ENCODE results near the gene RNF220.

Gene RNF220

GRCh38 chr1:44672961-44673674 lies 268.1 kb downstream of the RNF220 start:
- Histone ChIP-seq H3K27ac (ENCODE audit: low read length) (no peak overlapping the region), H3K9me3 (ENCODE audit: control insufficient read depth, insufficient read depth, low read length) (no peaks in the 10 kb centered on the region), H3K4me3 (ENCODE audit: low read length) (no peak overlapping the region; the same call in 1 of the 2 replicates), H3K4me1 (ENCODE audit: control insufficient read depth, insufficient read depth, low read length) (no peaks in the 10 kb centered on the region), H3K36me3 (ENCODE audit: control insufficient read depth, insufficient read depth, low read length) (no peaks in the 10 kb centered on the region), H3K27me3 (ENCODE audit: control insufficient read depth, insufficient read depth, low read length) (no peaks in the 10 kb centered on the region)
- no peak for DNase-seq (ENCODE audit: low read depth, low spot score)
- no CpG with 5 or more reads among the region's 14 CpGs for WGBS (ENCODE audit: insufficient coverage, insufficient read length)

- no peak for DNase-seq (ENCODE audit: low read depth, low spot score)
- no peak overlapping the region for H3K27ac ChIP-seq (ENCODE audit: low read length)
- H3K36me3 ChIP-seq (ENCODE audit: control insufficient read depth, insufficient read depth, low read length), result no peaks in the 10 kb centered on the region
- H3K4me3 ChIP-seq (ENCODE audit: low read length), result peak overlapping the region; percentile 60; the same call in 1 of the 2 replicates
- WGBS (ENCODE audit: insufficient coverage, insufficient read length), result no CpG with 5 or more reads among the region's 16 CpGs
- H3K9me3 ChIP-seq (ENCODE audit: control insufficient read depth, insufficient read depth, low read length), result no peaks in the 10 kb centered on the region
- H3K27me3 ChIP-seq (ENCODE audit: control insufficient read depth, insufficient read depth, low read length), result no peaks in the 10 kb centered on the region
- no peaks in the 10 kb centered on the region for H3K4me1 ChIP-seq (ENCODE audit: control insufficient read depth, insufficient read depth, low read length)
These were observed 268.6 kb downstream of the RNF220 start for GRCh38 chr1:44673675-44674112.

DNA sequence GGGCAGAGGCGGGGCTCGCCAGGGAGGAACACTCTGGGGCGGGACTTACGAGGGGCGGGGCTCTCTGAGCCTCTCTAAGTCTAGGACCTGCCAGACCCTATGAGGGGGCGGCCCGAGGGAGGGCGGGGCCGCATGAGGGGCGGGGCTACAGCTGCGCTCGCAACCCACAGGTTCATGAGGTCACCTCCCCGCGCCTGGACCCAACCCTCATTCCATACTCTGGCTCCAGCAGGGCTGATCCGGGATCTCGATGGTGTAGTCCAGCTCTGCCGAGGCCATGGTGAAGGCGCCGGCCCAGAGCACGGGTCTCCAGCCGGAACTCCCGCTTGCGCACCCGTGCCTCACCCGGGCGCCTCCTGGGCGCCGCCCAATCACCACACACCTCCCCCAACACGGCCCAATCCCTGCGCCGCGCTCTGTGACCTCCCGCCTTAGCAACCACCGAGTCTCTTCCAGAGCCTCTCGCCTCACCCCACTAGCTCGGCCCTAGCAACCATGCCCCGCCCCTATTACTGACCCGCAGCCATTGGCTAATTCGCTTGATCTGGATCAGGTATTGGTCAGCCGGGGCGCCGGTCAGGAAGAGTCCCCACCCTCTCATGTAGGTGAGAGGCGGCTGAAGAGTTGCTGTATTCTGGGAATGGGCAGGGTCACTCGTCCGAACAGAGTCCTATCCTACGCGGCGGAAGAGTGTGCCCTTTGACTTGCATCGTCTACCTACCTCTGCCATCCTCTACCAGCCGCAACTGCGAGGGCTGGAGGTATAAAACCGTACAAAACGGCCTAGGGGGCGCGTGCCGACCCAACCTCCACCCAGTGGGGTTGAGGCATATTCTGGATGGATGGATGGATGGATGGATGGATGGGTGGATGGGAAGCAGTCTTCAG lies 269.3 kb downstream of the RNF220 start, which contains the start of the genes ARMH1 and TMEM53:
Gene ARMH1, plus strand, starts transcription at position 602 of the 888 bp plus-strand sequence. CDS start 14,984 bp downstream, outside the sequence.
Gene TMEM53, minus strand, starts transcription at position 369 of the 888 bp plus-strand sequence. Its CDS starts 90 bp downstream, at position 279.
- peak; percentile 98 for DNase-seq (ENCODE audit: low read depth, low spot score)
- no peaks in the 10 kb centered on the region for H3K9me3 ChIP-seq (ENCODE audit: control insufficient read depth, insufficient read depth, low read length)
- peak within 1 kb of the TSS; percentile 68; the same call in 1 of the 2 replicates for H3K4me3 ChIP-seq (ENCODE audit: low read length)
- H3K27me3 ChIP-seq (ENCODE audit: control insufficient read depth, insufficient read depth, low read length), result no peaks in the 10 kb centered on the region
- no peaks in the 10 kb centered on the region for H3K36me3 ChIP-seq (ENCODE audit: control insufficient read depth, insufficient read depth, low read length)
- H3K27ac ChIP-seq (ENCODE audit: low read length), result no peak within 1 kb of the TSS
- no peaks in the 10 kb centered on the region for H3K4me1 ChIP-seq (ENCODE audit: control insufficient read depth, insufficient read depth, low read length)
- no CpG with 5 or more reads among the region's 56 CpGs for WGBS (ENCODE audit: insufficient coverage, insufficient read length)

DNA sequence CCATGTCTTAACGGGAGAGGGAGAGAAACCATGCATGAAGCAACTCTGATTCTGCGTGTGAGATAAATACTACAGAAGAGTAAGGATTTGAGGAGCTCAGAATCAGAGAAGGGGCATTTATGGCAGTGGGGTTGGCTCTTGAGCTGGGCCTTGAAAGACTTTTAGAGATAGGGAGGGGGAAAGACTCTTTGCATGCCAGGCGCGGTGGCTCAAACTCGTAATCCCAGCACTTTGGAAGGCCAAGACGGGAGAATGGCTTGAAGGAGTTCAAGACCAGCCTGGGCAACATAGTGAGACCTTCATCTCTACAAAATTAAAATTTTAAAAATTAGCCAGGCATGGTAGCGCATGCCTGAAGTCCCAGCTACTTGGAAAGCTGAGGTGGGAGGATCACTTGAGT lies 270.1 kb downstream of the RNF220 start:
- Histone ChIP-seq H3K36me3 (ENCODE audit: control insufficient read depth, insufficient read depth, low read length) (no peaks in the 10 kb centered on the region), H3K4me3 (ENCODE audit: low read length) (no peak overlapping the region; the same call in 1 of the 2 replicates), H3K4me1 (ENCODE audit: control insufficient read depth, insufficient read depth, low read length) (no peaks in the 10 kb centered on the region), H3K9me3 (ENCODE audit: control insufficient read depth, insufficient read depth, low read length) (no peaks in the 10 kb centered on the region), H3K27ac (ENCODE audit: low read length) (no peak overlapping the region), H3K27me3 (ENCODE audit: control insufficient read depth, insufficient read depth, low read length) (no peaks in the 10 kb centered on the region)
- no peak for DNase-seq (ENCODE audit: low read depth, low spot score)
- WGBS (ENCODE audit: insufficient coverage, insufficient read length), result no CpG with 5 or more reads among the region's 7 CpGs

DNA sequence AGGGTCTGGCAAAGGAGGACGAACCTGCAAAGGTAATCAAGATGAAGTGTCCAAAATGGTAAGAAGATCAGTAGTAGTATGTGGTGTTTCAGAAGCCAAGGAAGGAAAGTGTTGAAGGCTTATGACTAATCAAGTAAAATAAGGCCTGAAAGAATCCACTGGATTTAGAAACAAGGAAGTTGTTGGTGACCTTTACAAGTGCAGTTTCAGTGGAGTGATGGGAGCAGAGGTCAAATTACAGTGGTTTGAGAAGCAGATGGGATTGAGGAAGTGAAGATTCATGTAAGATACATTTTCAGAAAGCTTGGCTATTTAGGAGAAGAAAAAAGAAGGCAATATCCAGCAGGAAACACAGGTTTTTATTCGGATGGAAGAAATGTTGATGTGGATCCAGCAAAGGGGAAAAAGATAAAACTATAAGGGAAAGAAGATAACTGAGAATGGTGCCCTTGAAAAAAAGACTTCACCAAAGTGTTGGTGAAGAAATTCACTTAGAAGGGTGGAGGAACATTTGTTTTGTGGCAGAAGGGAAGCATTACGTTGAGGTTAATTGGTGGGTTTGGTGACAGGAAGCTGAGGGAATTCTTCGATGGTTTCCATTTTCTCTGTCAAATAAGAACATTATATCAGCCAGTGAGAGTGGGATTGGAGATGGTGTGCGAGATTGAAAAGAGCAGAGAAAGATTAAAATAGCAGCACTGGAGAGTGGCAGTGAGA lies 271.6 kb downstream of the RNF220 start:
- Histone ChIP-seq H3K27ac (ENCODE audit: low read length) (no peak overlapping the region), H3K36me3 (ENCODE audit: control insufficient read depth, insufficient read depth, low read length) (no peaks in the 10 kb centered on the region), H3K27me3 (ENCODE audit: control insufficient read depth, insufficient read depth, low read length) (no peaks in the 10 kb centered on the region), H3K4me1 (ENCODE audit: control insufficient read depth, insufficient read depth, low read length) (peaks cover under 1% of the 10 kb centered on the region; the same call in 1 of the 2 replicates), H3K4me3 (ENCODE audit: low read length) (no peak overlapping the region), H3K9me3 (ENCODE audit: control insufficient read depth, insufficient read depth, low read length) (no peaks in the 10 kb centered on the region)
- no CpG with 5 or more reads among the region's 5 CpGs for WGBS (ENCODE audit: insufficient coverage, insufficient read length)
- DNase-seq (ENCODE audit: low read depth, low spot score), result no peak

DNA sequence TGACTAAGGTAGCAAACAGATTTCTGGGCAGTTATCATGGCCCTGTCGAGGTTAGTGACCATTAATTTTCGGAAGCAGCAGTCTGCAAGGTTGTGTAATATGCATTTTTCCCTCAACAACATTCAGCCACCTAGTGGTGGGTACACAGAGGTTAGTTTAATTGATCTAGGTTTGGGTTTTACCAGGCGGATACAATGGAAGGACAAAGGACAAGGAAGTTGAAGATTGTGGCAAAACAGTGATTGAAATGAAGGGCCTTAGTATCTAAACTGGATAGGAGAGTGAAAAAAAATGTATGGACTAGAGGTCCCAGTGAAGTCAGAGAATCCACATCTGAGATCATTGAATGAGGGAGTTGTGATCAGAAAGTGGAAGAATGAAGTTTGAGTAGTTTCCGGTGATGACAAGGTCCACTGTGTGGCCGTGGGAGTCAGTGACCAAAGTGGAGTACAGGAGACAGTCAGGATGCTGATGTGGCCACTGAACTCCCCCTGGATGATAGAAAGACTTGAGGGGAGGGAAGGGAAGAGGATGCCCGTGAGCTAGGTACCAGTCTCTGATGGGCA lies 272.2 kb downstream of the RNF220 start:
- Histone ChIP-seq H3K27ac (ENCODE audit: low read length) (no peak overlapping the region), H3K36me3 (ENCODE audit: control insufficient read depth, insufficient read depth, low read length) (no peaks in the 10 kb centered on the region), H3K9me3 (ENCODE audit: control insufficient read depth, insufficient read depth, low read length) (no peaks in the 10 kb centered on the region), H3K27me3 (ENCODE audit: control insufficient read depth, insufficient read depth, low read length) (no peaks in the 10 kb centered on the region), H3K4me1 (ENCODE audit: control insufficient read depth, insufficient read depth, low read length) (peaks cover 4% of the 10 kb centered on the region; the same call in 1 of the 2 replicates), H3K4me3 (ENCODE audit: low read length) (no peak overlapping the region)
- no CpG with 5 or more reads among the region's 6 CpGs for WGBS (ENCODE audit: insufficient coverage, insufficient read length)
- DNase-seq (ENCODE audit: low read depth, low spot score), result no peak

- Histone ChIP-seq H3K4me3 (ENCODE audit: low read length) (no peak overlapping the region), H3K4me1 (ENCODE audit: control insufficient read depth, insufficient read depth, low read length) (peaks cover 6% of the 10 kb centered on the region; the same call in 1 of the 2 replicates), H3K36me3 (ENCODE audit: control insufficient read depth, insufficient read depth, low read length) (no peaks in the 10 kb centered on the region), H3K9me3 (ENCODE audit: control insufficient read depth, insufficient read depth, low read length) (no peaks in the 10 kb centered on the region), H3K27me3 (ENCODE audit: control insufficient read depth, insufficient read depth, low read length) (no peaks in the 10 kb centered on the region), H3K27ac (ENCODE audit: low read length) (no peak overlapping the region)
- no peak for DNase-seq (ENCODE audit: low read depth, low spot score)
- WGBS (ENCODE audit: insufficient coverage, insufficient read length), result no CpG with 5 or more reads among the region's 2 CpGs
These were observed 273.1 kb downstream of the RNF220 start for GRCh38 chr1:44678120-44678519.

DNA sequence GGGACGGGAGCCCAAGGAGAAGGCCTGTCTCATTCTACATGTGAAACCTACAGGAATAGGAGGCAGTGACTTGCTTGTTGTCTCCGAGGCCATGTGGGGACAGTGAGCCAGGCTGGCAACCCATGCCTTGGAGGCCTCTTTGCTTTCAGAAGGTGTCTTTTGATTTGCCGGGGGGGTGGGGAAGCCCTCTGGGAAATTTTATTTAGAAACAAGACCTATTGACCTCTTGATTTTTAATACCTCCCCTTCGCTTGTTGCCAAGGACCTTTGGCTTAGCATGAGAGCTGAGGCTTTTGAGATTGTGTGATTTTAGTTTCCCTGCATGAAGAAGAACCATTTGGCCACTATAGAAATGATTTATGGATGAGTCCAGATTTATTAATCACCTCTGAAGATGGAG lies 273.6 kb downstream of the RNF220 start:
- no CpG with 5 or more reads among the region's 4 CpGs for WGBS (ENCODE audit: insufficient coverage, insufficient read length)
- H3K27me3 ChIP-seq (ENCODE audit: control insufficient read depth, insufficient read depth, low read length), result no peaks in the 10 kb centered on the region
- DNase-seq (ENCODE audit: low read depth, low spot score), result no peak
- H3K4me3 ChIP-seq (ENCODE audit: low read length), result no peak overlapping the region
- no peaks in the 10 kb centered on the region for H3K9me3 ChIP-seq (ENCODE audit: control insufficient read depth, insufficient read depth, low read length)
- no peak overlapping the region for H3K27ac ChIP-seq (ENCODE audit: low read length)
- H3K36me3 ChIP-seq (ENCODE audit: control insufficient read depth, insufficient read depth, low read length), result no peaks in the 10 kb centered on the region
- peaks cover 6% of the 10 kb centered on the region; the same call in 1 of the 2 replicates for H3K4me1 ChIP-seq (ENCODE audit: control insufficient read depth, insufficient read depth, low read length)

- Histone ChIP-seq H3K9me3 (ENCODE audit: control insufficient read depth, insufficient read depth, low read length) (no peaks in the 10 kb centered on the region), H3K36me3 (ENCODE audit: control insufficient read depth, insufficient read depth, low read length) (no peaks in the 10 kb centered on the region), H3K27me3 (ENCODE audit: control insufficient read depth, insufficient read depth, low read length) (no peaks in the 10 kb centered on the region), H3K4me3 (ENCODE audit: low read length) (no peak overlapping the region), H3K4me1 (ENCODE audit: control insufficient read depth, insufficient read depth, low read length) (peaks cover 6% of the 10 kb centered on the region; the same call in 1 of the 2 replicates), H3K27ac (ENCODE audit: low read length) (no peak overlapping the region)
- no CpG with 5 or more reads among the region's 5 CpGs for WGBS (ENCODE audit: insufficient coverage, insufficient read length)
- DNase-seq (ENCODE audit: low read depth, low spot score), result no peak
These were observed 274.4 kb downstream of the RNF220 start for GRCh38 chr1:44679468-44679867.
